Measurements from ENCODE around the gene CFAP47. TPM values are rescaled to one million over a fixed set of nuclear protein-coding genes. Genes with fewer than 3 reads are reported as not detected.

Gene CFAP47, protein sequence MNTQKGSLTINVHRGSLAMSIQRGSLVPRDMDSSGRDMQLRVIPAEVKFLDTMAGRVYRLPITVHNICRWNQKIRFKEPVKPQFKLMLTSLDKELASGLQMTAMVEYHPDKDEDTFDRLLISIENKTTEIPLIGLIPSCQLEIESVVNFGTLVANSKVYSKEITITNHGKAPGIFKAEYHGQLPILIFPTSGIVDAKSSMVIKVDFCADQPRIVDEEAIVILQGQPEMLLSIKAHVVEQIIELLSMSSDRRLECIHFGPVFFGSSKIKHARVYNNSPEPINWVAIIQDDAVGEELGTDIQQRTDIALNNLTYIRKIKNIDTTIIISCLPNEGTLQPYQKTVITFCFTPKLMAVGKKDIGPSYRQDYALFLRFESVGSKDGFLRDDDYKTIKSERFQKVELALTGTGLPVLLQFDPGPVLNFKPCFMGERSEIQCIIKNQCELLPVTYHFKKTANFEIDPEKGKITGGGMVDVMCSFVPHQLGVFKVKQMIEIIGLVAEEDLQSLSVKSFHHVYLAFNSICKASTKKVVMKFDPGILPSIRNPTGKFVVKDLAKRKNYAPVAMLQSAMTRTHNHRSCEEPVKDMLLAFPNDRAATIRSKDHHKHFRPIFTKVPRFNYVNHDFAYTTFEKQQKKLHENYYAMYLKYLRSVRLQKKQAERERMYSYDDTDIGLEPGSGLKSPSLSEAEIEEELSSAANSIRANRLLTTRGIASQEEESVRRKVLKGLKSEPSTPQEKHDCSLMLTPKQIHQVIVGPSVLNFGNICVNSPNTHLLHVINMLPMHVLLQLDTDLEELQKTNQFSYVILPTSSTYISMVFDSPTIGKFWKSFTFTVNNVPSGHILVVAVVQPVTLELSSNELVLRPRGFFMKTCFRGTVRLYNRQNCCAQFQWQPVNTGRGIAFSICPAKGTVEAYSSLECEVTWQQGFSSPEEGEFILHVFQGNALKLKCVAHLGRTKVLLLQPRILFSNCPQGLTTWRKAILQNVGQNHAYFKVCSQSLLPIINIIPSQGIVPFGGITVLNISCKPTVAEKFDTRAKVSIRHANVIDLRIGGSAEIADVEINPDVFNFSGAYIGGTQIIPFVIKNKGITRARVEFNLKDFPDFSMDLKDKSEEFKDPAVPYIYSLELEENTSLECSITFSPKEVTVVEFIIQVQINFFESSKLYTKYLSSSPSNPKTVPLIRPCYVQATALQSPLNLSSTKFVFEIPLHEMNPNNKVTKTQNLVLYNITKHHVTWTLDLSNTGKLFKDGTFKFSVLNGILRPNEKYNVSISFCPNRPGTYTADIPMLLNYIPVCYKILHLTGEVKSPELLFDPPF (N-terminal part only)
- total RNA-seq = under 0.01 TPM in 2 replicates

DNA sequence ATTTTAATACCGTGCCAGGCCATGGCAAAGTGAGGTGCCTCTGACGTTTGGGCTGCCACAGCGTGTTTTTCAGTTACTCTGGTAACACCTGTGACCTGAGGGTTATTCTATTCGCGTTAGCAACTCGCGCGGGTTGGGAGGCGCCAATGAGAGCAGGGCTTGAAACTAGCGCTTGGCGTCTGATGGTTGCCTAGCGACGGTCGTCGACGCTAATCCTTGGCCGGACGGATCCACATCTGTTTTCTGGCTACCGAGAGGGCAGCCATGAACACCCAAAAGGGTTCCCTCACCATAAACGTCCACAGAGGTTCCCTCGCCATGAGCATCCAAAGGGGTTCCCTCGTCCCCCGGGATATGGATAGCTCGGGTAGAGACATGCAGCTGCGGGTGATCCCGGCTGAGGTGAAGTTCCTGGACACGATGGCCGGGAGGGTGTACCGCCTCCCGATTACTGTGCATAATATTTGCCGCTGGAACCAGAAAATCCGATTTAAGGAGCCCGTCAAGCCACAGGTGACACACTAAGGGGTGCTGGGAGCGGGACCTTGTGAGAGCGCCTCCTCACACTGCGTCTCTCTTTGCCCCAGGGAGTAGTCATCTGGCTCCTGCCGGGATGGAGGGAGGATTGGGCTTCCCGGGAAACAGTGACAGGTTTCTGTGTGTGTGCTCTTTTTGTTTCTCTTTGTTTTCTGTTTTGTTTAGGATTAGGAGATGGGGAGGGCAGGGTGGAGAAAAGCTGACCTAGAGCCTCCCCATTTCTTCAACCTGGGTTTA lies at the start of gene CFAP47:
CFAP47 (plus strand) TSS at position 199 of the 774 bp plus-strand sequence; CDS start at position 265, 66 bp downstream.

Small RNA genes within 50 kb of the gene (small RNA-seq; reads per million reads assigned to genes)
- 0.09 reads per million for gene RNU6-641P

Other genes starting within 250 kb of the CFAP47 start
- under 0.01 TPM in 1 of 2 replicates, not detected in the other for gene MAGEB16, start 121.4 kb upstream of the CFAP47 start, total RNA-seq